HG02588 (cell line): ENCODE results near the gene RNF220.

Experiments used
- ATAC-seq: cut with Tn5 transposase; IDR thresholded peaks from one replicate; pipeline ENCODE4 v1.9.1; 2021; ENCODE audit warnings: mild to moderate bottlenecking, moderate library complexity; ENCODE audit not compliant: unreplicated experiment

The RNF220 gene

GRCh38 chr1:44576456-44577150 is 171.5 kb downstream of the RNF220 start:
- ATAC-seq, result no peak

- ATAC-seq, result no peak
Observed at GRCh38 chr1:44581205-44581604, 176.2 kb downstream of the RNF220 start.

DNA sequence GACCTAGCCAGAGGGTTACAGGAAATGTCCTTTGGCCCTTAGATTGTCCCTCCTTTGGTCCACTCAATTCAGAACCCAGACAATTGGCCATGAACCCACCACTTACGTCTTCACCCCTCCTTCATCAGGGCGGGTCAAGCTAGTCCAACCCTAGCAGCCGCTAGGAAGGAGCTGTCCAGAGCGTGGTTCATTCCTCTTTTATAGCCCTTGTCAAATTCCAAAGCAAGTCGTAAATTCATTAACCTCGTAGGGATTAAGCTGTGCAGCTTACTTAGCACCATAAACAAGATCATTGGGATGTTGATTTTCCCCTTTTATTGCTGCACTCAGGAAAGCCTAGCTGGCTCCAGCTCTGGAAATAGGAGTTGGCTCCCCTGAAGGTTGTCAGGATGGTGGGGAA is 179.1 kb downstream of the RNF220 start:
- ATAC-seq, result no peak

GRCh38 chr1:44585315-44585920 is 180.4 kb downstream of the RNF220 start:
- ATAC-seq, result no peak

GRCh38 chr1:44587796-44588460 is 182.9 kb downstream of the RNF220 start:
- no peak for ATAC-seq

- no peak for ATAC-seq
Observed at GRCh38 chr1:44588551-44589210, 183.6 kb downstream of the RNF220 start.

DNA sequence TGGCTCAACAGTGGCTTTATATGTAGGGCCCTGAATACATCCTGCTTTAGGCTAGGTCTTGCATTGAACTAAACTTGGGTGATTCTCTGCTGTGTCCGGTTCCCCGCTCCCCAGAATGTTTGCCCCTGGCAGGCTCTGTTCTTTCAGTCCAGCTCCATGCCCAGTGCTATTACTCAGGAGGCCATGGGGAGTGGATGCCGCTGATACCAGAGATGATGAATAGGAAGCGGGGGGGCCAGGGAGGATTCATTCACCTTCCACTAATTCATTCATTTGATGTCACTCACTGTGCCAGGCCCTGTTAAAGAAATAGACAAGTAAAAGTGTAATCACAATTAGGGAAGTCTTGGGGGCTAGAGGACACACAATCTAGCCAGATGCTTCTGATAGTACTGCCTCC is 185.4 kb downstream of the RNF220 start:
- no peak for ATAC-seq

DNA sequence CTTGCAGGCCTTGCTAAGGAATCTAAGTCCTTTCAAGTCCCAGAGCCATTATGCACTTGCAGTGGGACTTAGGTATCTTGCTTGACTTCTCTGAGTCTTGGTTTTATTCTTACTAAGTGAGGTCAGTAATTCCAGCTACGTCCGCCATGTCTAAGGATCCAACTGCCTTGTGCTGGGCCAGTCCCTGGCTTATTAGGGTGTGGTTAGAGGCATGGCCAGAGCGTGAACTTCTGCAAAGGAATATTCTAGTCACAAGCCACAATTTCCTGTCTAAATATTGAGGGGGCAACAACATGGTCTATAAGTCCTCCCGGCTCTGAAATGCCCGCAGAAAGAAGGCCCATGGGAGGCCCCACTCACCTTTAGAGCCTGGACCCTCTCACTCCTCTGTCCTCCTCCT is 186.3 kb downstream of the RNF220 start:
- ATAC-seq, result no peak

- no peak for ATAC-seq
Observed at GRCh38 chr1:44592208-44593145, 187.4 kb downstream of the RNF220 start.

DNA sequence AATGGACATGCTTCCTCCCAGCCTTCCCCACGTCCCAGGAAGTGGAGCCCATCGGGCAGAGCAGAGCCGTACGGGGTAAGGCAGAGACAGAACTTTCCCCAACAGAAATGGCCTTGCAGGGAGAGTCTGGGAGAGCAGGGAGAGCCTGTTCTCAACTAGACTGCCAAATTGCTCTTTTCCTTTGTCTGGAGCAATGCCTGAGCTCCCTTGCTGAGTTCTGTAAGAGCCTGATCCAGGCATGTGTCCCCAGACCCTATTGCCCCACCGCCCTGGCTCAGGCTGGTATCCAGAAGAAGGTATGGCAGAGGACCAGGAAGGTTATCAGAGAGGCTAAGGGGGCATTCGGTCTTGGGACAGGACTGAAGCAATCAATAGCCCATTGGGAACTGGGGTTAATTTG is 189.3 kb downstream of the RNF220 start:
- no peak for ATAC-seq

GRCh38 chr1:44594871-44595735 is 190.0 kb downstream of the RNF220 start:
- ATAC-seq, result no peak

- ATAC-seq, result no peak
Observed at GRCh38 chr1:44596511-44596910, 191.5 kb downstream of the RNF220 start.

- ATAC-seq, result no peak
Observed at GRCh38 chr1:44598167-44598566, 193.1 kb downstream of the RNF220 start.

DNA sequence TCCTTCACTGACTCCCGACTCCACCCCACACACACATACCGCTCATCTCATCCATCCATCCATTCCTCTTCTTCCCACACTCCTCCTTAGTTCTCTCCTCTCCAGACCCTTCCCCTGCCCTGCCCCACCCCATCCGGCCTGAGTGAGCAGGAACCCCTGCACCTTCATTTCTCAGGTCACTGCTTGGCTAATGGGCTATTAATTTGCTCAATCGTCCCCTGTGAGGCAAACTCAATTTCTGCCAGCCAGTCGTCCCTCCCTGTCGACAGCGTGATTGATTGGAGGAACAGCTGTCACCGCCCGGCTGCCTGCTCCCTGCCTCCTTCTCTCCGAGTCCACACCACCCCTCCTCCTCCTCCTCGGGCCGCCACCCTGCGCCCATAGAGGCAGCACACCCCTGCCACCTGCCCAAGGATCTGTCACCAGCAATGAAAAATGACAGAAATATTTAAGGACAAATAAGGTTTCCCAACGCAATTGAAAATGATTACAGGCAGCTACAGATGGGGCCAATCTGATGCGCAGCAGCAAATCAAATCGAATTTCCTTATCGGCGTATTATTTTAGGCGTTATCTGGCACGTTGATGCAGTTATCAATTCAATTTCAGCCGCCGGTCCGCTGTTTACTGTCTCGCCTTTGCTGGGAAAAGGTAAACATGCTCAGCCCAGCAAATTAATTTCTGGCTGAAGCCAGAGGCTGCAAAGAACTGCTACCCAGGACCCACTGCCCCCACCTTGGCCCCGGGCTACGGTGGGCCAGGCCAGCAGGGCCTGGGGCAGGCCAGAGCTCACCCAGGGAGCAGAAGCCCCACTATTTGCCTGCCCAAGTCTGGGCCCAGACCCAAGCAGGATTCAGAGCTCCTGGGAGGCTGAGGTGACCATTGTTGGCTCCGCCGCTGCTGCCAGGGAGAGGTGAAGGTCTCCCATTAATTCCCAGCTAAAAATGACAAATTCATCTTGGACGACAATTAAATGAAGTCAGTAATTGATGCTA is 197.9 kb downstream of the RNF220 start:
- ATAC-seq, result no peak

DNA sequence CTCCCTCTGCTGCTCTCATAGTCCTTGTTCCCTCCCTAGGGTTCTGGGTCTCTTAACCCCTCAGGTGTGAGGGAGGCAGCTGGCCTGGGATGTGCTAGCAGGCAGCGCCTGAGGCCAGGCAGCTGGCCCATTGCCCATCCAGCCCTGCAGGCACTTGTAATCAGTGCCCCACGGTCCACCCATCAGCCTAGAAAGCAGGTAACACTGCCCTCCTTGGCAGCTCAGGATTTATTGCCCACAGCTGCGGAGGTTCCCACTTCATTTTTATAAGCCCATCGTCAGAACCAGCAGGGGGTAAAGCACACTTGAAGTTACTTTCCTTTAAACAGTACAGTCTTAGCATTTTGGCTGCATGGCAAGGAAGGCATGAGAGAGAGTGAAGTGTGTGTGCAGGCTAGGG is 198.7 kb downstream of the RNF220 start:
- ATAC-seq, result no peak

DNA sequence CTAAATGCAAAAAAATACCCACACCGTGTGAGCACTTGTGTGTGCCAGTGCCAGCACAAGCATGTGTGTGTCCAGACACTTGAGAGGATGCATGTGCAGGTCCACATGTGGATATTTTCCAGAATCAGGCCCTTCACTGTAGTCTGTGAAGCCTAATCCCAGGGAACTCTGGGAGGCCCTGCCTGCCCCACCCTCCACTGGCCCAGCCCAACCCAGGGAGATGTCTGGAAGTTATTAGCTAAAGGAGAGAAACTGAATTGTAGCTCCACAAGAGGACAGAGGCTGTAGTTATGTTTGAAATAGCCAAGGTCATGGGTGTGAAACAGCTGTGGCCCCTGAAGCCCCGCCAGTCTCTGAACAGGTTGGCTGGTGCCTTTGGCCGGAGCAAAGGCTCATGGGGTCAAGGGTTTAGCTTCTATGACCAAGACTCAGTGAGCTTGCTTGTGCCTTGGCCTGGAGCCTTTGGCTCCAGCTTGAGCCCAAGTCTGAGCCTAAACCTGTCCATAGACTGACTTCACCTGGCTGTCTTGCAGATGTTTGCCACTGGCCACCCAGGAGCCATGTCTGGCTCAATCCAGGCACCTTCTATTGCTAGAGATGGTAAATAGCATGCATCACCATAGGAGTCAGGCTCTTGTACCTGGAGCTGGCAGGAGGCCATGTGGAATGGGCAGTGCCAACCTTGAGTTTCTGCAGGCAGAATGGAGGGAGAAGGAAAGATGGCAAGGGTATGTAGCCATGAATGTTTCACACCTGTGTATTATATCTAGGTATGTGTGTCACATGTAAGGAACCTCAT is 199.3 kb downstream of the RNF220 start:
- no peak for ATAC-seq

GRCh38 chr1:44605914-44606615 is 201.0 kb downstream of the RNF220 start:
- no peak for ATAC-seq
